HG03565 (cell line): ENCODE measurements around the gene NTNG2.

ENCODE experiments used
- ATAC-seq: cut with Tn5 transposase; IDR thresholded peaks from one replicate; pipeline ENCODE4 v1.9.1; 2021; ENCODE audit warnings: mild to moderate bottlenecking, moderate library complexity; ENCODE audit not compliant: unreplicated experiment

Gene NTNG2

DNA sequence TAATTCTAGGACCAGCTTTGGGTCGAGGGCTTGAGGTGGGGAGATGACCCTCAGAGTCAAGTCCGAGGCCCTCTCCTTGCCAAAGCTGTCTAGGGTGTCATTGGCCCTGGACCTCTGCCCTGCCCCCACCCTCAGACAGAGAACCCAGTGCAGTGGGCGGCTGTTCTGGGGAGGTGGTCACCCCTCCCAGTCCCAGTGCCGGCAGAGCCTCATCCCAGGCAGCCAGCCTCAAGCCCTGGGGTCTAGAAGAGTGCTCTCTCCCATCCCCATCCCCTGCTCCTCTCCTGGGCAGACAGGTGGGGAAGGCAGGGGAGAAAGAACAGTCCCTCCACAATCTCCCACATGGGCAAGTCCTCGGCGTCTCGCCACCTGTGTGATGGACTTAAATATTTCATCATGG is 7.0 kb downstream of the NTNG2 start:
- no peak for ATAC-seq

DNA sequence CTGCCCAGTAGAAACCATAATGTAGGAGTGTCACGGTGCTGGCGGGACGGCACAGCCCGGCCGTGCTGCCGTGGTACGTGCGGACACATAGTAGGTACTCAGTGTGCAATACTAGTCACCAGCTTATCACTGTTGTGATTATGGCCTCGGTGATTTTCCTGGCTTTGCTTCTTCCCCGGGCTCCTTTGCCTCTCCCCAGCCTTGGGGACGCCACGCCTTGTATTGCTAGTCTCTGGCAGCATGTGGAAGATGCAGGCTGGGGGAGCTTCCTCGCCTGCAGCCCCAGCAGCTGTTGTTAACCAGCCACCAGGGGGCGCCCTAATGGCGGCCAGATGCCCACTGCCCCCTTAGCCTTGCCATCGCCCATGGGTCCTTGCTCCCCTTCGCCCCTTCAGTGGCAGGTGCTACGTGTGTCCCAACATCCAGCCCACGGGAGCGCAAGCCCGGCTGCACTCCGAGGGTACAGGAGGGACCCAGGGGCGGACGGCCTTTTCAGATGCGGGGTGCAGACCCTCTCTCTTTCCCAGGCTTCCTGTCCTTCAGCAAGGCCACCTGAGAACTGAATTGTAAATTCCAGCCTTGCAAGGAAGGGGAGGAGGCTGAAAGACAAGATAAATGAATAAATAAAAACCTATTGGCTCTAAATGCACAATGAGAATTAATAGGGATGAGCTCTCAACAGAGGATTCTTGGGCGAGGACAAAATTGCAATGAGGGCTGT is 8.0 kb downstream of the NTNG2 start:
- ATAC-seq, result no peak

DNA sequence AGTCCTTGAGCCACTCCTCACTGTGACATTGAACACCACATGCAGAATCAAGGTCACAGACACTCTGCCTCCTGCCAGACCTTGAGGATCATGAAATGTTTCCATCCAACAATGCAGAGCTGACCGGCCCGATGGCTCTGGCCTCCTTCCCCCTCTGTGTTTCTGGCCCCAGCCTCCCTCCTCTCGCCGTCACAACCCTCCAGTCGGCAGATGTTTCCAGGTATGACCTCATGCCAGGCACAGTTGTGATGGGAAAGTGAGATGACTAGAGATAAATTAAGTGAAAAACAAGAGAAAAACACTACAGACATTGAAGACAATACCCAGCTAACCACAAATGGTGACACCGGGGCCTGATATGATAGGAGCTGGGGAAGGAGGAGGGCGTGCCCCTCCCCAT is 9.8 kb downstream of the NTNG2 start:
- no peak for ATAC-seq

DNA sequence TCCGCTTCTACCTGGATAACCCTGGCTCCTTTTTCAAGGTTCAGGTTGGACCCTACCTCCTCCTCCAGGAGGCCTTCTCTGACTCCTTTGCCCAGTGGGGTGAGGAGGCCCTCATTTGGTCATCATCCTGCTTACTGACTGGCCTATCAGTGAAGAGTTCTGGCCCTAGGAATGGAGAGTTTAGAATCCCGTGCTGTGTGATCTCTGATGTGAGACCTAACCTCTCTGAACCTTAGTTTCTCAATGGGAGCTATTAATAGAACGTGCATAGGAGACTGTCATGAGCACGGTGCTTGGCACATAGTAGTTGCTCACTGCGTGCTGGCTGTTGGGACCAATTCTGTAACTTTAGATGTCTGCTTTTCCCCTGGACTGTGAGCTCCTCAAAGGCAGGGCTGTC is 10.3 kb downstream of the NTNG2 start:
- ATAC-seq, result no peak

DNA sequence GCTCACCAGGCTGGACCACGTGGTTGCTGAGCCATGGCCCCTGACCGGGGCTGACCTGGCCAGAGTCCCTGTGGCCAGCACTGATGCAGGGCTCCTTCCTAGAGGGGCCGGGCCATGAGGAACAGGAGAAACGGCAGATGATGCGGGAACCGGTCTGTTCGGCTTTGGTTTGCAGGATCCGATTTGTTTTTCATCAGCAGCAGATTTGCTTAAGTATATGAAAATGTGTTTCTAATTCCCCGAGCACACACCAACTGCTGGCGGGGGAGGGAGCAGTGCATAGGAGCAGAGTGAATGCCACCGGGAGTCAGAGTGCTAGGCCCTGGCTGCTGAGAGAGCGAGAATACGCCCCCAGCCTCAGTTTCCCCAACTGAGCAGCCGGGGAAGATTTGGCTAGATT is 13.6 kb downstream of the NTNG2 start:
- no peak for ATAC-seq

DNA sequence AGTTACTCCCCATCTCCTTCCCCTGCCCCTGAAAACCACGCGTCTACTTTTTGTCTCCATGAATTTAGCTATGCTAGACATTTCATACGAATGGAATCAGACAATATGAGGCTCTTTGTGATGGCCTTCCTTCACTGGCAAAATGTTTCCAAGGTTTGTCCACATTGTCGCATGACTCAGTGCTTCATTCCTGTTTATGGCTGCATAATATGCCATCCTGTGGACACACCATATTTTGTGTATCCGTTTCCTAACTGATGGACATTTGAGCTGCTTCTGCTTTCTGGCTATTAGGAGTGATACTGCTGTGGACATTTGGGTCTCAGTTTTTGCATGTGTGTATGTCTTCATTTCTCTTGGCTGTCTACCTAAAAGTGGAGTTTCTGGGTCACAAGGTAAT is 14.5 kb downstream of the NTNG2 start:
- ATAC-seq, result no peak

DNA sequence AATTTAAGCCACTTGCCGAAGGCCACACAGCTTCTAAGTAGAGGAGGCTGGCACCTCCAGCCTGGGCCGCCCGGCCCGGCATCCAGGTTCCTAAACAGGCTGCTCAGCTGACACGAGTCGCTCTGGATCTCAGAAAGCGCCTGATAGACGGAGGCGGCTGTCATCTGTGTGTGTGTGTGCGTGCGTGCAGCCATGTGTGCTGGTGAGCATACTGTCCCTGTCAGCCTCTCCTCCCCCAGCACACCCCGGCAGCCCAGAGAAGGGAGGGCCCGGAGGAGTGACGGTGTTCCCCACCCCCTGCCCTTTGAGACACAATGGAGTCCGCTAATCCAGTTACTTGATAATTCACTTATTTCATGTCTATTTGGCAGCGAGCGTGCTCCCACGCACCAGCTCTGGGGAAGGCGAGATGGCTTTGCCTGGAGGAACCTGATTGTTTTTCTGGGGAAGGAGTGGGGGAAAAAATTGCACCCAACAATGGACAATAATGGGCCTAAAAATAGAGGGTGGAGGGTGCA is 20.0 kb downstream of the NTNG2 start:
- ATAC-seq, result no peak

DNA sequence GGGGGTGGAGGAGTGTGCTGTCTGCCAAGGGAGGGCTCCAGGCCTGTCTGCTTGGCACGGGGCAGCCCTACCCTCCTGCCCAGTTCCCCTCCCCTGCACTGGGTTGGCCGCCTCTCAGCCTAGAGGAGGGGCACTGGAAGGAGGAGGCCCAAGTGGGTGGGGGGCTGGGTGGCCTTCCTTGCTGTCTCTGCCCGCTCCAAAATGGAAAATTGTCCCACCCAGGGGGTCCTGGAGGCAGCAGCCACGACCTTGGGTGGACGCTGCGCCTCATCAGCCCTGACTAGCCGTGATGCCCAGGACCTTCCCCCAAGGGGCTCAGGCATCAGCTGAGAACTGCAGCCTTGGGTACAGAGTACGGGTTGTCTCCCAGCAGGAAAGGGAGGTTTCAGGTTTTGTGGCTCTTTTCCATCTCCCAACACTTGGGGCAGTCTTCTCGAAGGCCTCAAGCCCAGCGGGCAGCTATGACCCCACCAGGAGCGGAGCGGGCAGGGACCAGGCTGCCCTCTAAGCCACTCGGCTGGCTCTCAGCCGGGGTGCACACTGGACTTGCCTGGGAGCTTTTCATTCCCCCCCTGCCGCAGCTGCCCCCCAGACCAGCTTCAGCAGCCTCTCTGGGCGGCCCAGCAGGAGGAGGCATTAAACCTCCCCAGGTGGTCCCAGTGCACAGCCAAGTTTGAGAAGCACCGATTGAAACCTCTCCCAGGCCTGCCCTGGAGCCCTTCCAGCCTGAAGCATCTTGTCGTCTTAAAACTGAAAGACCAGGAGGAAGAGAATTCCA is 20.6 kb downstream of the NTNG2 start:
- no peak for ATAC-seq

DNA sequence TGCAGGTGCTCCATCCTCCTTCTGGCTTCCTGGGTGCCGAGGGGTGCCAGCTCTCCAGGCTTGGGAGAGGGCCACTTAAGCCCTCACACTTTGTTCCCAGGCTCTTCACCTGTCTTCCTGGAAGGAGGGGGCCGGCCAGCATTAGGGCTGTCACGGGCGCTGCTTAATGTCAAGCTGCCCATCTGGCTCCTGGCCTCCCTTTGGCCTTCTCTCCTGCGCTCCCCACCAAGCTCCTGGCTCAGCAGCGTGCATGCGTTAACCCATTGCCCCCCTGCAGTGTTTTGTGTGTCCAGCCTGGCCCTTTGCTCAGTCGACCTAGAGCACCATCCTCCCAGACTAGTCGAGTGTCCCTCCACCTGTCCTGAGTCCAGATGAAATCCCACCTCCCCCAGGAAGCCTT is 21.3 kb downstream of the NTNG2 start:
- ATAC-seq, result no peak

DNA sequence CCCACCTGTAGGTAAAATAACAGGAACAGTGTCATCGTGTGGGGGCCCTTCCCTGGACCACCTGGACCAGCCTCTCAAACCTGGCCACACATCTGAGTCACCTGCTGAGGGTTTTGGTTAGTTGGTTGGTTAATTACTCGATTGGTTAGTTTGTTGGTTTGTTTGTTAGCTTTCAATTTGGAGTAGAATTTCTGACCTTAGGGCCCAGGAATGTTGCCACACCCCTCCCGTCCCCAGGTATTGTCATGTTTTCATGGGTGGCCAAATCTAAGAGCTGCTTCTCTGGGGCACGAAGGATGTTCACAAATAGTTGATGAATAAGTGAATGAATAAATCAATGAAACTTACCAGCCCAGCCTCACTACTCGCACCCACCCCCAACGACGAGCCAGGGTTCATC is 21.9 kb downstream of the NTNG2 start:
- no peak for ATAC-seq

DNA sequence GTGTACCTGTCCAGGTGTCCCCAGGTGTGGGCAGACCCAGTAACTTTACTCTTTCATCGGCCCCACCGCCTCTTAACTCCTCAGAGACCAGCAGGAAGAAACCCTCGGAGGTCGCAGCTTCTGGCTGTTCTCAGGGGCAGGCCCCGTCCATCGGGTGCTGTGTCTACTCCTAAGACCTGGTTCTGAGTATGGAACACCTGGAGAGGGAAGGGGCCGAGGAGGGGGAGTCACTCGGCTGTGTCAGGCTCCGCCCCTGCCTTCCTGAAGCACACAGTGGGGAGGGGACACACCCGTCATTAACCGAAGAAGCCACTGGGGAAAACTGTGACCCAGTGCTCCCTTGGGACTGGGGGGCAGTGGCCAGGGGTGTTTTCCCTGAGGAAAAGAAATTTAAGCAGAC is 22.3 kb downstream of the NTNG2 start:
- no peak for ATAC-seq

DNA sequence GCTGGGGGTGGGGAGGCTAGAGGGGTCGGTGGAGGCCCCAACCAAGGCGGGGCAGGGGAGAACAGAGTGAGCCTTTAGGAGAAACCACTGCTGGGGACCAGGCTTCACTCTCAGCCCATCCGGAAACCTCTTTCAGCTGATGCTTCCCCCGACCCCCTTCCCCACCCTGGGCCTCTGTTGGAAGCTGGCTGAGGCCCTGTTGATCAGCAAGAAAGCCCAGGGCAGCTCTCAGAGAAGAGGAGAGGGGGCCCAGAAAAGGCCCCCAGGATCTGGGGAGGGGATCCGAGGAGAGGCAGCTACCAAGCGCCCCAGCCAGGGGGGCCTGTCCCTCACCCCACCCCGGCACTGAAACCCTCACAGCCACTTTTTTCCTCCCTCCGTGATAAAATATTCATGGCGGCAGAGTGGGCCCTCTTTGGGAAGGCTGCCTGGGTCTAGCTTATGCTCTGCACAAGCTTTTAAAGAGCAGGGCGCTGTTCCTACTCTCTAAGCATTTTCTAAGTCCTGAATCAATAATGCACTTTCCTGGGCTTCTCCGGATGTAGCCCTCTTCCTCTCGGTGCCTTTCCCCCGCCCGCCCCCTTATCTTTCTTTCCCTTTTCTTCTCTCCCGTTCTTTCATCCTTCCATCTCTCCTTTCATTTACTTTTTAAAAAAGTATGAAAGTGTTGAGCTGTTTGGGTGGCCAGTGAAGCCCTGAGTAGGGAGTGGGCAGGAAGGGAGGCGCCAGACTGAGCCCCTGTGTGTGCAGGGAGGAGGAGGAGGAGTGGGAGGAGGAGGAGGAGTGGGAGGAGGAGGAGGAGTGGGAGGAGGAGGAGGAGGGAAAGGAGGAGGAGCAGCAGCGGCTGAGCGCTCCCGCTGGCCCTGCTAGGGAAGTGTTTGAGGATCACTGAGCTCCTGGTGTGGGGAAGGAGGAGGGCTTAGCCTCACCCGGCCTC is 23.5 kb downstream of the NTNG2 start:
- no peak for ATAC-seq

DNA sequence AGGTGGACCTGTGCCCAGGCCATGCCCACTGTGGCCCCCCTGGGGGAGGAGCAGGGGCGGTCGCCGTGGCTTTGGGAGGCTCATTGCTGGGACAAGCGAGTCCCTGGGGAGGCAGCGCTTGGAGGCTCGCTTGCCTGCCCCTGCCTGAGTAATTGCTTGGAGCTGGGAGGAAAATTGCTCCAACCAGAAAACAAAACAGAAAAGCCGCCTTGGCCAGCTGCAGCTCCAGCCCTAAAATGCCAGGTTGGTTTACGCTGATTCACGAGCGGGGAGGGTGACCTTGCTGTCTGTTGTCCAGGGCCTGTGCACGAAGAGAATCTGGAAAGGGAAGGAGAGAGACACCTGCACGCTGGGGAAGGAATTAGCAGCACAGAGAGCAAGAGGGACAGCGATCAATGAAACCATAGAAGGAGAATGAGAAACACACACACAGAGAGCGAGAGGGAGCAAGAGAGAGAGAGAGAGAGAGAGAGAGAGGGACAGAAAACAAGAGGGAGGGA is 25.3 kb downstream of the NTNG2 start:
- no peak for ATAC-seq

DNA sequence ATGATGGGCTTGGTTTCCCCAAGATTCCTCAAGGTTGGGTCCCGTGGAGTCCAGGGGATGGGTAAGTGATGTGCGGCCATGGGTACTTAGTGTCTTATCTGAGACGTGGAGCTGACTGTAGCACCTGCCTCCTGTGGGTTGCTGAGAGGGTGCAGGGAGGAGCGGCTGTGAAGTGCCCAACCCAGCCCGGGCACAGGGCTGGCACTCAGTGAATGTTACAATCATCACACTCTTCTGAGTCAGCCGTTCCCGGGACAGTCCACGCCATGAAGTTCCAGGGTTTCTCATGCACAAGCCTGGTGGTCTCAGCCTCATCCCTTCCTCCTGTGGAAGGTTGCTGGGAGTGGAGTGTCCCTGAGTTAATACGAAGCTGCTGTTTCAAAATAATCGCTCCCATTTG is 29.1 kb downstream of the NTNG2 start:
- no peak for ATAC-seq

DNA sequence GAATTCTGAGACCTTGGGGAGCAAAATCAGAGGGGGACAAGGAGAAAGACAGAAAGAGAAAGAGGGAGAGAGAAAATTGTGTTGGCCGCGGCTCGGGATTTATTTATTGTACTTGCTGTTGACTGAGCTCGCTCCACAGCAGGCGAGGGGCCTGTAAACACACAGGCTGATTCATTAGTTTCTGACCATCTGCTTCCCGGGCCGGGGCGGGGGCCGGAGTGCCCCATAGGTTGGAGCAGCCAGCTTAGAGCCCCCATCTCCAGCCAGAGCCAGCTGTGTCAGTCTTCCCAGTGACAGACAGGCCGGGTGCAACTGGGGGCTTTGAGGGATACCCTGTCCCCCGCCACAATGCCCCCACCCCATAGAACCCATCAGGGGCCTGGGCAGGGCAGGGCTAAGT is 30.9 kb downstream of the NTNG2 start:
- ATAC-seq, result no peak

DNA sequence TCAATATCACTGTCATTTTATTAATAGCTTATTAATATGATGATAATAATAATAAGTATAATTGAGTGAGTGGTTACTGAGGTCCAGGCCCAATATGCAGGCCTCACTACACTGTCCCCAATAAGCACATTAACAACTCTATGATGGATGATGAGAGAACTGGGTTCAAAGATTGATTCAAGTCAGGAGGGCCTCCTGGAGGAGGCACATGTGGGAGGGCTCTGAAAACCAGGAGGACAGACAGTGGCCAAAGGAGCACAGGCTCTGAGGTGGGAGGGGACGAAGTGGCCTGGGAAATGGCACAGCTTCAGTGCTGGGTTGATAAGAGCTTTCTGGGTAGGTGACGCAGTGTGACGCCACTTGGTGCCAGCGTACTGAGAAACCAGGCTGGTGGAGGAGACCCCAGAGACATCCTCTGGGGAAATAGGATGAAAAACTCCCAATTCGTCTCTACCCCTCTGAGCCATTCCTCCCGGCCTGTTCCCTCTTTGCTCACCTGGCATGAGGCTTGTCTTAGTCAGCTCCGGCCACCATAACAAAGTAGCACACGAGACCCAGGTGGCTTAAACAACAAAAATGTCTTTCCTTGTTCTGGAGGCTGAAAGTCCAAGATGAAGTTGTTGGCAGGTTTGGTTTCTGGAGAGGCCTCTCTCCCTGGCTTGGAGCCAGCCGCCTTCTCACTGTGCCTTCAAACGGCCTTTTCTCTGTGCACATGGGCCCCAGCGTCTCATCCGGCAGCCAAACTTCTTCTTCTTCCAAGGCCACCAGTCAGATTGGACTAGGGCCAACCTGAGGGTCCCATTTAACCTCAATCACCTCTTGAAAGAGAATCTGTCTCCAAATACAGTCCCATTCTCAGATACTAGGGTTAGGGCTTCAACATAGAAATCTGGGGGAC is 31.6 kb downstream of the NTNG2 start:
- no peak for ATAC-seq

DNA sequence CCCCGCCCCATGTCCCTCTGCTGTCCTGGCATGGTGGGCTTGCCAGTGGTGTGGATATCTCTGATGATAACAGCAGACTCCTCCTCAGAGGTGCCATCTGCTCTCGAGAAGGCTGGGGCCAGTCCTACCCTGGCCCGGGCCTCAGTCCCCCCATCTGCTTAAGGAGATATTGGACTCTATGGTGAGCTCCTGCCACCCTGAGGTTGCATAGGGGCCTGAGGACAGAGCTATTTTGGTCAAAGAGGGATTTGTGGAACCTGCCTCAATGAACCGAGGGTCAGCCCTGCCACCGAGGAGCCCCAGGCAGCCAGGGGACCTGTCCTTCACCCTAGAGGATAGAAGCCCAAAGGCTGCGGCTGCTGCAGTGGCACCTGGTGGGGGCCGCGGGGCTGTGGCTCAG is 32.6 kb downstream of the NTNG2 start:
- no peak for ATAC-seq

DNA sequence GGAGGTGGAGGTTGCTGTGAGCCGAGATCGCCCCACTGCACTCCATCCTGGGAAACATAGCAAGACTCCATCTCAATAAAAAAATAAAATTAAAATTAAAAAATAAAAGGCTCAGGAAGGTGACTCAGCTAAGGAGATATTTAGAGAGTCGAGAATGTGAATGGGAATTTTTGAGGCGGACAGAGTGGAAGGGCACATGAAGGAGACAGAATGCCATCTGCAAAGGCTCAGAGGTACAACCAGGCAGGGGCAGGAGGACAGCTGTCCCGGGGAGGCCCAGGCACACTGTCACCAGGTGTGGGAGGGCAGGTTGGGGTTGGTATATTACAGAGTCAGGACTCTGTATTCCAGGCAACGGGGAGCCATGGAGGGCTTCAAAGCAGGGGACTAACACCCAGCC is 35.5 kb downstream of the NTNG2 start:
- no peak for ATAC-seq

DNA sequence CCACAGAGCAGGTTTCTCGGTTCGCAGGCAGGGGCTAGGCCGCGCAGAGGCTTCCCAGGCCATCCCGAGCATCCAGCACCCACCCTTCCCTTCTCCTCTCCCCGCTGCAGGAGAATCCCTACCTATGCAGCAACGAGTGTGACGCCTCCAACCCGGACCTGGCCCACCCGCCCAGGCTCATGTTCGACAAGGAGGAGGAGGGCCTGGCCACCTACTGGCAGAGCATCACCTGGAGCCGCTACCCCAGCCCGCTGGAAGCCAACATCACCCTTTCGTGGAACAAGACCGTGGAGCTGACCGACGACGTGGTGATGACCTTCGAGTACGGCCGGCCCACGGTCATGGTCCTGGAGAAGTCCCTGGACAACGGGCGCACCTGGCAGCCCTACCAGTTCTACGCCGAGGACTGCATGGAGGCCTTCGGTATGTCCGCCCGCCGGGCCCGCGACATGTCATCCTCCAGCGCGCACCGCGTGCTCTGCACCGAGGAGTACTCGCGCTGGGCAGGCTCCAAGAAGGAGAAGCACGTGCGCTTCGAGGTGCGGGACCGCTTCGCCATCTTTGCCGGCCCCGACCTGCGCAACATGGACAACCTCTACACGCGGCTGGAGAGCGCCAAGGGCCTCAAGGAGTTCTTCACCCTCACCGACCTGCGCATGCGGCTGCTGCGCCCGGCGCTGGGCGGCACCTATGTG is 36.1 kb downstream of the NTNG2 start:
- no peak for ATAC-seq

DNA sequence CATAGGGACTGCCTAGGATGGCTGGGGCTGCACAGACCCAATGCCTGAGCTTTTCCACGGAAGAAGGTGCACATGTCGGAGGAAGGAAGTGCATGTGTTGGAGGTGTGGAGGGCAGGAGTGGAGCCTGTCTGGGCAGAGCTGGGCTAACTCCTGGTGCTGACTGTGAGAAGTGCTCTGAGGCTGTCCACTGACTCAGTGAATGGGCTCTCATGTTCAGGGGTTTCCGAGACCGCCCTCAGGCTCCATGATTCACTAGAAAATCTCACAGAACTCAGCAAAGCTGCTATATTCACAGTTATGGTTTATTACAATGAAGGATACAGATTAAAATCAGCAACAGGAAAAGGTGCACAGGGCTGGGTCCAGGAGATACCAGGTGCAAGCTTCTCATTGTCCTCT is 37.2 kb downstream of the NTNG2 start:
- ATAC-seq, result no peak
